NCI-H1436 treated with DMSO at 0.1 percent for 48 hours (cell line): ENCODE measurements around the gene SLC39A11.

Experiments used
- DNase-seq: peaks from one replicate; lab custom pipeline; 2025; lab: John Stamatoyannopoulos, UW

SLC39A11 gene

GRCh38 chr17:72749119-72749572 is 343.3 kb downstream of the SLC39A11 start:
- no peak for DNase-seq

- no peak for DNase-seq
Observed at GRCh38 chr17:72747501-72747900, 345.0 kb downstream of the SLC39A11 start.

GRCh38 chr17:72745241-72745640 is 347.2 kb downstream of the SLC39A11 start:
- DNase-seq = no peak

- DNase-seq = no peak
Observed at GRCh38 chr17:72743037-72743467, 349.4 kb downstream of the SLC39A11 start.

GRCh38 chr17:72737151-72737690 is 355.3 kb downstream of the SLC39A11 start:
- no peak for DNase-seq

- DNase-seq = no peak
Observed at GRCh38 chr17:72735592-72735991, 356.9 kb downstream of the SLC39A11 start.

- no peak for DNase-seq
Observed at GRCh38 chr17:72735048-72735447, 357.4 kb downstream of the SLC39A11 start.

- no peak for DNase-seq
Observed at GRCh38 chr17:72734613-72735012, 357.9 kb downstream of the SLC39A11 start.

- DNase-seq = no peak
Observed at GRCh38 chr17:72733619-72734282, 358.7 kb downstream of the SLC39A11 start.

GRCh38 chr17:72732893-72733618 is 359.4 kb downstream of the SLC39A11 start:
- DNase-seq = no peak

- no peak for DNase-seq
Observed at GRCh38 chr17:72730077-72730476, 362.4 kb downstream of the SLC39A11 start.

GRCh38 chr17:72726936-72727335 is 365.6 kb downstream of the SLC39A11 start:
- DNase-seq = no peak

- DNase-seq = peak; percentile 27
Observed at GRCh38 chr17:72725433-72726068, 366.9 kb downstream of the SLC39A11 start.

GRCh38 chr17:72724267-72724666 is 368.2 kb downstream of the SLC39A11 start:
- no peak for DNase-seq

- no peak for DNase-seq
Observed at GRCh38 chr17:72723711-72724110, 368.8 kb downstream of the SLC39A11 start.

GRCh38 chr17:72720494-72720825 is 372.0 kb downstream of the SLC39A11 start:
- DNase-seq = no peak

GRCh38 chr17:72719578-72720493 is 372.7 kb downstream of the SLC39A11 start:
- no peak for DNase-seq

- no peak for DNase-seq
Observed at GRCh38 chr17:72719206-72719577, 373.3 kb downstream of the SLC39A11 start.

GRCh38 chr17:72717676-72718075 is 374.8 kb downstream of the SLC39A11 start:
- DNase-seq = no peak

- no peak for DNase-seq
Observed at GRCh38 chr17:72717276-72717675, 375.2 kb downstream of the SLC39A11 start.

GRCh38 chr17:72715906-72716572 is 376.4 kb downstream of the SLC39A11 start:
- DNase-seq = no peak
